ENCODE results near the gene DDTL.

- TF ChIP-seq CTCF (IDR thresholded peaks at IDR 0.05; ENCODE audit: low read depth, low read length) = no peak
- no peak for TF ChIP-seq MAX (IDR thresholded peaks at IDR 0.05; ENCODE audit: low read depth, low read length)
- TF ChIP-seq POLR2A (IDR thresholded peaks at IDR 0.05; ENCODE audit: extremely low read depth, insufficient read length) = no peak
These were observed 41.6 kb upstream of the DDTL start for GRCh38 chr22:23925020-23925606.

Data from NB4 (cell line).